ENCODE data around the gene STRA8. TPM values are rescaled to one million over a fixed set of nuclear protein-coding genes. Genes with fewer than 3 reads are reported as not detected.

STRA8 gene, protein sequence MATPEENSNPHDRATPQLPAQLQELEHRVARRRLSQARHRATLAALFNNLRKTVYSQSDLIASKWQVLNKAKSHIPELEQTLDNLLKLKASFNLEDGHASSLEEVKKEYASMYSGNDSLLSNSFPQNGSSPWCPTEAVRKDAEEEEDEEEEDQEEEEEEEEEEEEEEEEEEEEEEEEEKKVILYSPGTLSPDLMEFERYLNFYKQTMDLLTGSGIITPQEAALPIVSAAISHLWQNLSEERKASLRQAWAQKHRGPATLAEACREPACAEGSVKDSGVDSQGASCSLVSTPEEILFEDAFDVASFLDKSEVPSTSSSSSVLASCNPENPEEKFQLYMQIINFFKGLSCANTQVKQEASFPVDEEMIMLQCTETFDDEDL
- not detected for total RNA-seq

DNA sequence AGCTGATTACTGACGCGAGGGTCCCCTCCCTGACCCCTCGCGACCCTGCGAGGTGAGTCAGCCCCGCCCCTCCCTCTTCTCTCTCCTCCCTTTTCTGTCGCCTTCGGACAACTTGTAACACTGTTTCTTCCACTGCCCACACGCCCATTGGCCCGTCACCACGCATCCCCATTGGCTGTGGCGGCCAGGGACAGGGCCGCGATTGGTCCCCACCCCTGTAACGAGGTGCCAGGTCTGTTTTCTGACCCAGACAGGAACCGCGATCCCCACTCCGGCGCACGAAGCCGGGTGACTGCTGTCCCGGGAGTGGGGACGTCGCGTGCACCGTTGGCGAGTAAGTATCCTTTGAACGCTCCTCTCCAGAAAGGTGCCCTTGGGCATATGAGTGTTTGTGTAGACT lies at the start of gene STRA8:
STRA8 (plus strand) TSS at position 269 of the 400 bp plus-strand sequence. CDS start 6,687 bp downstream, outside the sequence.
- no peaks in the 10 kb centered on the region for H3K27me3 ChIP-seq
- no peak for TF ChIP-seq POLR2AphosphoS5 (IDR thresholded peaks at IDR 0.05; ENCODE audit: insufficient read depth in 1 of 2, low read depth in 1 of 2)
- TF ChIP-seq POLR2A (IDR thresholded peaks at IDR 0.05) = no peak
- TF ChIP-seq, protein P1, sequence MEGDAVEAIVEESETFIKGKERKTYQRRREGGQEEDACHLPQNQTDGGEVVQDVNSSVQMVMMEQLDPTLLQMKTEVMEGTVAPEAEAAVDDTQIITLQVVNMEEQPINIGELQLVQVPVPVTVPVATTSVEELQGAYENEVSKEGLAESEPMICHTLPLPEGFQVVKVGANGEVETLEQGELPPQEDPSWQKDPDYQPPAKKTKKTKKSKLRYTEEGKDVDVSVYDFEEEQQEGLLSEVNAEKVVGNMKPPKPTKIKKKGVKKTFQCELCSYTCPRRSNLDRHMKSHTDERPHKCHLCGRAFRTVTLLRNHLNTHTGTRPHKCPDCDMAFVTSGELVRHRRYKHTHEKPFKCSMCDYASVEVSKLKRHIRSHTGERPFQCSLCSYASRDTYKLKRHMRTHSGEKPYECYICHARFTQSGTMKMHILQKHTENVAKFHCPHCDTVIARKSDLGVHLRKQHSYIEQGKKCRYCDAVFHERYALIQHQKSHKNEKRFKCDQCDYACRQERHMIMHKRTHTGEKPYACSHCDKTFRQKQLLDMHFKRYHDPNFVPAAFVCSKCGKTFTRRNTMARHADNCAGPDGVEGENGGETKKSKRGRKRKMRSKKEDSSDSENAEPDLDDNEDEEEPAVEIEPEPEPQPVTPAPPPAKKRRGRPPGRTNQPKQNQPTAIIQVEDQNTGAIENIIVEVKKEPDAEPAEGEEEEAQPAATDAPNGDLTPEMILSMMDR (IDR thresholded peaks at IDR 0.05) = no peak
- H3K36me3 ChIP-seq = no peaks in the 10 kb centered on the region
- H3K27ac ChIP-seq = no peak within 1 kb of the TSS
- DNase-seq (ENCODE audit: extremely low spot score in 2 of 2) = peak in 1 of 2 donors; percentile 52
- H3K9me3 ChIP-seq = no peaks in the 10 kb centered on the region
- intact Hi-C loops (cut with DNase I) = no loop called here
- no peak within 1 kb of the TSS for H3K4me3 ChIP-seq
- no peaks in the 10 kb centered on the region for H3K4me1 ChIP-seq

DNA sequence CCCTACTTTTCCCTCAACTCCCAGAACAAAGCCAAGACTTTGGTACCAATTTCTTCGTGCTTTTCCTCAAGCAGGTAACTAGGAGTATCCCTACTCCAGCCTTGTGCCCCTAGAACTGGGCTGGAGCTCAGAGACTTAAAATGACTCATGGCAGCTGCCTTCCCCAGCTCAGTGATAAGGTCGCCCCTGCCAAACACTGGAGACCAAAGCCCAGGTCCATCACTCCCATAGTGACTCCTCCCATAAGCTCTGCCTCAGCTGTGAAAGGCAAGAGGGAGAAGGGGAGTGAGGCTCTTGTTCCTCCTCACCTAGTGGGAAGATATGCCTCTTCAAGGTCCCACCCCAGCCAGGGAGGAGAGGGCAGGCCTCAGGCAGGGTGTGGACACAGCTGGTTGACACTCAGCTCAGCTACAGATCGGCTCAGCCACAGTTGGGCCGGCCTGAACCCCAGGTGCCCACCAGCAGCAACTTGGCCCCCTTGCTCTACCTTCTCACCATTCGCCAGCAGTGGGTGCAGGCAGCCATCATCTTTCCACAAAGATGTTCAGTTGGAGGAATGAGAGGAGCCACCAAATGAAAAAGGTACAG lies 49.3 kb upstream of the STRA8 start:
- DNase-seq (ENCODE audit: extremely low spot score in 2 of 2) = peak in 1 of 2 donors; percentile 65
- intact Hi-C loops (cut with DNase I) = no loop called here

DNA sequence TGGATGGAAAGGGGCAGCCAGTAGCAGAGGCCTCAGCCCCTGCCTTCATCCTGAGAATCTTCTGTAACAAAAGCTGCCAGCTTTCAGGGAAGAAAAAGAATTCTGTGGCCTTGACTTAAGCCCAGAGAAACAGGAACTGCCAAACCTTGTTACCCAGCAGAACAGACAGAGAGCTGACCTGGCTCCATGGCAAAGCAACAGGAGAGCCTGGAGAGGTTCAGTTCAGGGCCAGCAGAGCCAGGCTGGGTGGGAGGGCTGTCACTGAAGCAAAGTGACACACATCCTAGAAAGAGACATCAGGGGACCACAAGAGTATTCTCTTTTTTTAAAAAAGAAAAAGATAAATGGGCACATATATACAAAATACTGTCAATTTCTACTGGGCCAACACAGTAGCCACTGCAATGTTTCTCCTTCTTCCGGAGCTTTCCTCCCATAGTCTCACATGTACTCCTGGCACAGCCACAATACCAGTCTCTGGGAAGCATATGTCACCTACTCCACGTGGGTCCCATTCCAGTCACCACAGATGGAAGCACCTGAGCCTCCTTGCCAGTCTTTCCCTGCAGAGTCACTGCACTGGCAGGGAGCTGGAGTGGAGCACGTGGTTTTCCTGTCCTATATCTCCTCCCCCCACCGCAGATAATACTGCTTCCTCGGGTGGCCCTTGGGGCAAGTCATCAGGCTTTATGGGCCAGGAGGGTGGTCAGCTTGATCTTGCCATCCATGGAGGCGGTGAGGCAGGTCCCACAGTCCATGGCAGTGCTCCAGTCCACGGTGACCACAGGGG lies 48.0 kb upstream of the STRA8 start:
- Histone ChIP-seq H3K4me1 (no peaks in the 10 kb centered on the region), H3K9me3 (peaks cover 13% of the 10 kb centered on the region), H3K4me3 (no peak overlapping the region), H3K36me3 (peaks cover 19 to 83% of the 10 kb centered on the region in 2 donors), H3K27me3 (no peaks in the 10 kb centered on the region), H3K27ac (no peak overlapping the region)
- TF ChIP-seq POLR2A (IDR thresholded peaks at IDR 0.05) = no peak
- TF ChIP-seq POLR2AphosphoS5 (IDR thresholded peaks at IDR 0.05; ENCODE audit: insufficient read depth in 1 of 2, low read depth in 1 of 2) = no peak
- TF ChIP-seq, protein P1 (IDR thresholded peaks at IDR 0.05) = no peak
- peak in 1 of 2 donors; percentile 83 for DNase-seq (ENCODE audit: extremely low spot score in 2 of 2)
- intact Hi-C loops (cut with DNase I) = no loop called here

More for the DNA sequence above, 49.3 kb upstream of the STRA8 start:
- Histone ChIP-seq H3K9me3 (peaks cover 13% of the 10 kb centered on the region), H3K4me3 (no peak overlapping the region), H3K4me1 (no peaks in the 10 kb centered on the region), H3K36me3 (peaks cover 19 to 75% of the 10 kb centered on the region in 2 donors), H3K27me3 (no peaks in the 10 kb centered on the region), H3K27ac (no peak overlapping the region)
- TF ChIP-seq POLR2AphosphoS5 (IDR thresholded peaks at IDR 0.05; ENCODE audit: insufficient read depth in 1 of 2, low read depth in 1 of 2) (no peak), POLR2A (IDR thresholded peaks at IDR 0.05) (no peak)
- TF ChIP-seq, protein P1 (IDR thresholded peaks at IDR 0.05) = no peak

DNA sequence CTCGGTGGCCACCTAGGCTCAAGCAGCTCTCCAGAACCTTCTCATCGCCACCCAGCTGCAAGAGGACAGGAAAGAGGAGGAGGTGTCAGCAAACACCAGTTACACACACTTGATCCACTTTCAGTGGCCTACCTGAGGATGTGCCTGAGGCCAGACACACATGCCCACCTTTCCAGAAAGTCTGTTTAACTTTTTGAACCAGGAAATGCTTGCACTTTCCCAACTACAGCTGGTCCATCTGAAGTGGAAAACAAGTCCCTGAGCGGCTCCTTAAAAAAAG lies 47.4 kb upstream of the STRA8 start:
- H3K4me1 ChIP-seq = no peaks in the 10 kb centered on the region
- H3K9me3 ChIP-seq = peaks cover 10% of the 10 kb centered on the region
- H3K36me3 ChIP-seq = peaks cover 19 to 77% of the 10 kb centered on the region in 2 donors
- TF ChIP-seq POLR2A (IDR thresholded peaks at IDR 0.05) (no peak), POLR2AphosphoS5 (IDR thresholded peaks at IDR 0.05; ENCODE audit: insufficient read depth in 1 of 2, low read depth in 1 of 2) (no peak)
- TF ChIP-seq, protein P1 (IDR thresholded peaks at IDR 0.05) = no peak
- H3K27ac ChIP-seq = no peak overlapping the region
- intact Hi-C loops (cut with DNase I) = no loop called here
- DNase-seq (ENCODE audit: extremely low spot score in 2 of 2) = peak in 1 of 2 donors; percentile 82
- no peak overlapping the region for H3K4me3 ChIP-seq
- H3K27me3 ChIP-seq = no peaks in the 10 kb centered on the region

All from vagina (tissue), 2 donors.